Suprapubic skin (tissue), 3 donors: Measurements from ENCODE around the gene CDH22.

Experiments
- CTCF ChIP-seq, 2 donors: fragments of 200-600 bp in 1 of 2; fragments of 450-650 bp in 1 of 2; sonication (generic) in 1 of 2; IDR thresholded peaks; one replicate each; pipeline ENCODE4 v1.5.1; 2016 to 2019; ENCODE audit warnings: antibody characterized with exemption in 2 of 2, mild to moderate bottlenecking in 1 of 2, moderate library complexity in 1 of 2
- EP300 ChIP-seq: sonication (generic); formaldehyde crosslinking; IDR thresholded peaks from one replicate; pipeline ENCODE4 v1.6.1; 2017; ENCODE audit warnings: antibody characterized with exemption
- POLR2A ChIP-seq, 2 donors: fragments of 450-650 bp; IDR thresholded peaks; one replicate each; pipeline ENCODE4 v1.6.1; 2017; ENCODE audit warnings: antibody characterized with exemption in 2 of 2, mild to moderate bottlenecking in 2 of 2, moderate library complexity in 2 of 2

- TF ChIP-seq CTCF (IDR thresholded peaks at IDR 0.05) (no peak), POLR2A (IDR thresholded peaks at IDR 0.05) (no peak), EP300 (no peak)
These were observed 93.3 kb downstream of the CDH22 start for GRCh38 chr20:46214824-46215488.
